Measurements from ENCODE around the gene SH3BP1. TPM values are rescaled to one million over a fixed set of nuclear protein-coding genes. Genes with fewer than 3 reads are reported as not detected.
A peak's percentile ranks its signal among the peaks of the same experiment; 100 is the strongest.

Gene SH3BP1
- total and polyA plus RNA-seq, 2 of the 13 experiments (the other 11 are each of a cell fraction or from before 2014, with no cell fraction given): 8.4 to 18.5 TPM

GRCh38 chr22:37676736-37677492 is 37.4 kb downstream of the SH3BP1 start (continued):
- TF ChIP-seq AFF4 (CRISPR knock-in tag; IDR thresholded peaks at IDR 0.05) (no peak), ZNF543 (CRISPR knock-in tag; IDR thresholded peaks at IDR 0.05) (no peak), SNRNP70 (IDR thresholded peaks at IDR 0.05; ENCODE audit: low read depth, low read length) (no peak), ZMAT3 (CRISPR knock-in tag; conservative IDR thresholded peaks at IDR 0.05) (no peak; the same call in 1 of the 2 replicates), ZNF883 (CRISPR knock-in tag; IDR thresholded peaks at IDR 0.05; ENCODE audit: not compliant biosample characterization) (no peak), TSC22D2 (CRISPR knock-in tag; IDR thresholded peaks at IDR 0.05; ENCODE audit: borderline replicate concordance) (no peak; the same call in 1 of the 2 replicates), NR3C1 (CRISPR knock-in tag; IDR thresholded peaks at IDR 0.05) (no peak), SALL1 (CRISPR knock-in tag; IDR thresholded peaks at IDR 0.05) (no peak; the same call in 1 of the 2 replicates), ZNF317 (CRISPR knock-in tag; IDR thresholded peaks at IDR 0.05) (0 out of 2 replicates have a peak, but pooled peaks have one; percentile 33), ZNF563 (CRISPR knock-in tag; IDR thresholded peaks at IDR 0.05) (peak; percentile 71; the same call in 1 of the 2 replicates), ZNF839 (CRISPR knock-in tag; IDR thresholded peaks at IDR 0.05; ENCODE audit: borderline replicate concordance) (no peak), ZNF772 (CRISPR knock-in tag; IDR thresholded peaks at IDR 0.05) (no peak), HIVEP1 (CRISPR knock-in tag; IDR thresholded peaks at IDR 0.05) (peak; percentile 17; the same call in 1 of the 2 replicates), SIN3A (IDR thresholded peaks at IDR 0.05; ENCODE audit: borderline replicate concordance, low read depth, low read length) (peak; percentile 68; the same call in 1 of the 2 replicates), KMT2A (CRISPR knock-in tag; IDR thresholded peaks at IDR 0.05) (no peak), PRDM4 (CRISPR knock-in tag; IDR thresholded peaks at IDR 0.05; ENCODE audit: borderline replicate concordance) (no peak), ZNF773 (CRISPR knock-in tag; IDR thresholded peaks at IDR 0.05; ENCODE audit: borderline replicate concordance) (no peak), LCORL (IDR thresholded peaks at IDR 0.05) (no peak), LCORL (CRISPR knock-in tag; IDR thresholded peaks at IDR 0.05) (peak; percentile 44; the same call in 1 of the 2 replicates), GABPA (IDR thresholded peaks at IDR 0.05; ENCODE audit: low read depth, low read length) (no peak), GABPA (CRISPR knock-in tag; IDR thresholded peaks at IDR 0.05; ENCODE audit: low read depth) (peak; percentile 77), HNF4A (CRISPR knock-in tag; IDR thresholded peaks at IDR 0.05) (no peak)
- TF ChIP-seq, protein P1, sequence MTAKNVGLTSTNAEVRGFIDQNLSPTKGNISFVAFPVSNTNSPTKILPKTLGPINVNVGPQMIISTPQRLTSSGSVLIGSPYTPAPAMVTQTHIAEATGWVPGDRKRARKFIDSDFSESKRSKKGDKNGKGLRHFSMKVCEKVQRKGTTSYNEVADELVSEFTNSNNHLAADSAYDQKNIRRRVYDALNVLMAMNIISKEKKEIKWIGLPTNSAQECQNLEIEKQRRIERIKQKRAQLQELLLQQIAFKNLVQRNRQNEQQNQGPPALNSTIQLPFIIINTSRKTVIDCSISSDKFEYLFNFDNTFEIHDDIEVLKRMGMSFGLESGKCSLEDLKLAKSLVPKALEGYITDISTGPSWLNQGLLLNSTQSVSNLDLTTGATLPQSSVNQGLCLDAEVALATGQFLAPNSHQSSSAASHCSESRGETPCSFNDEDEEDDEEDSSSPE (CRISPR knock-in tag; IDR thresholded peaks at IDR 0.05): 0 out of 2 replicates have a peak, but pooled peaks have one; percentile 25
- TF ChIP-seq, protein P2, sequence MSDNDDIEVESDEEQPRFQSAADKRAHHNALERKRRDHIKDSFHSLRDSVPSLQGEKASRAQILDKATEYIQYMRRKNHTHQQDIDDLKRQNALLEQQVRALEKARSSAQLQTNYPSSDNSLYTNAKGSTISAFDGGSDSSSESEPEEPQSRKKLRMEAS (IDR thresholded peaks at IDR 0.05): peak; percentile 59

All from HepG2 (cell line).